ENCODE measurements around the gene VPS41.
"Not testable (repeated sequence)": the region's sequence is repeated elsewhere in the genome, so short reads cannot be mapped to it uniquely, and the experiment has no call there.

VPS41 gene
- total RNA-seq: 76.2 to 86.4 reads per million in 2 donors

GRCh38 chr7:38908759-38909335 is at the start of gene VPS41:
Gene VPS41 (minus strand): TSS chr7:38909191. CDS start chr7:38909174, 17 bp downstream.
- DNase-seq: peak; percentile 21

DNA sequence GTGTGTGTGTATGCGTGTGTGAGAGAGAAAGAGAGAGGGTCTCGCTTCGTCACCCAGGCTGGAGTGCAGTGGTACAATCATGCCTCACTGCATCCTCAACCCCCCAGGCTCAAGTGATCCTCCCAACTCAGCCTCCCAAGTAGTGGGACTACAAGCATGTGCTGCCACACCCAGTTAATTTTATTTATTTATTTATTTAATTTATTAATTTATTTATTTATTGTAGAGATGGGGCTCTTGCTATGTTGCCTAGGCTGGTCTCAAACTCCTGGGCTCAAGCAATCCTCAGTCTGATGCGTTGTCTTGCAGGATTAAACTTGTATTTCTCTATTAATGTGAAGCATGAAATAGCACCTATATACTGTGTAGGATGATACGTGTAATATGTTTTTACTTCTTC is 46.9 kb upstream of the VPS41 start:
- no peak for DNase-seq

GRCh38 chr7:38953971-38954370 is 45.0 kb upstream of the VPS41 start:
- no peak for DNase-seq

DNA sequence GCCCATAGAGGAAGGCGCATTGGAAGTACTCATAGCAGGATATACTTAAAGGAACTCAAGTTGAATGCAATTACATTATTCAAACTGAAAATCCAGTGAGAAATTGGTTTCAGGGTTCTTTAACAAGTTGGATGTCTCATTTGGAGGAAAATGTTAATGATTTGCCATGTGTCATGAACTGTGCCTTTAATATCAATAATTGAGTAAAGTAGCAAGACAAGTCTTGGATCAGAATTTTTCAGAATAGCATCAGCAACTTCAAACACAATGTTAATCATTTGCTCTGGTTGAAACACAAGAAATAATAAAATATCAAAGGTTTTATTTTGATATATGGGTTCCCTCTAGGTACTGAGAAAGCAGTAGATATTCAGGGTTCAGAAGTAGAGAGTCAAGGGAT is 44.2 kb upstream of the VPS41 start:
- DNase-seq: no peak

GRCh38 chr7:38951213-38951612 is 42.2 kb upstream of the VPS41 start:
- no peak for DNase-seq

GRCh38 chr7:38950309-38950708 is 41.3 kb upstream of the VPS41 start:
- DNase-seq: no peak

DNA sequence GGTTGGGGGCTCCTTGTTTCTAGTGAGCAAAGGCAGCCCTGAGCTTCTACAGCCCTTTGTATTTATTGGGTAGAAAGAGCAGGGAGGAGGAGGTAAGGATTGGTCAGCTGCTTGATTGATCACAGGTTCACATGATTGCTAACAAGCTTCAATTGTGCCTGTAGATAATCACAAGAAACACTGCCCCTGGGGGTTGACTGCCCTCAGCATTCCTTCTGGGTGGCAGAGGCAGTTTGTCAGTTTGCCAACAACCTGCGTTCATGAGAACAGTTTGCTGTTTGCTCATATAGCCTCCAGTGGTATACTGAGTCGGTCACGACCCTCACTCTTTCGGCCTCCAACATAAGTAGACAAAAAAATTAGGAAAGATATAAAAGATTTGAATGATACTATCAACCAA is 38.5 kb upstream of the VPS41 start:
- not testable (repeated sequence) for DNase-seq

DNA sequence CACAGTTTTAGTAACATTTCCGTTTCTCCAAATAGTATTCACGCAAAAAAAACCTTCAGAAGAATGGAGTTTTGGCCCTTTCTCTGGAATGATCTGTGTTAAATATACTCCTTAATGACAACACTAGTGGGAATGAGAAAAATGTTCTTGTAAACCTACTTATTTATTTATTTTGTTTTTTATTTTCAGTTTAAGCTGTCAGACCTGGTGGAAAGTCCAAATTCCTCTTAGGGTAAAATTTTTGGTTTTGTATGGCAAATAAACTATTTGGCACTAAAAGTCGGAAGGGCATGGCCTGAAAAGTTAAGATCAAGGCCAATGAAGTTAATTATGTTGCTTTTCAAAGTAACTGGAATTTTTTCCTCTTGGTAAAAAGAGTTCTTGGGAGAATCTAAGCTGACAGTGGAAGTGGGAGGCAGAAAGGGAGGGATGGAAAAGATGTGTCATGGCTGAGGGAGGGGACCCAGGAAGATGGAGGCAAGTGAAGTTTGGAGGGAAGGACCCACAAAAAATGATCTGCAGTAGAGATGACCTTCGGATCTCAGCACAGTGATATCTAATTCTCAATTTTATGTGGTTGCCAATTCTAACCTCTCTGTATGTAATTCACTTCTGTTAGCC is 33.5 kb upstream of the VPS41 start:
- DNase-seq: no peak

DNA sequence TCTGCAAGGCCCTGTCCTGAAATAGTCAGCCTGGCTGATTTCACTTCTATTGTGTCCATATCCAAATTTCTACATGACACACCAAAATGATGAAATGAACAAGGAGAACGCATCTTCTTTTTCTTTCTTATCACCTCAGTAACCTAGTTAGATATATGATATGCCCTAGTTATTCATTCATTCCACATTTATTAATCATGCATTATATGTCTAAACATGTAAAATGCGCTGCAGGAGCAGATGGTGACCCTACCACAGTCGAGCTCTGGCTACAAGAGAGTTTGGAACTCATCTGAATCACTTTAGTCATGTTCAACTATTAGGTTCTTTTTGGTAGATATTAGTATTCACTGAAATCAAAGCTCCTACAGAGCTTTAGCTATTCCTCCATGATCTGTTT is 31.8 kb upstream of the VPS41 start:
- DNase-seq: no peak

DNA sequence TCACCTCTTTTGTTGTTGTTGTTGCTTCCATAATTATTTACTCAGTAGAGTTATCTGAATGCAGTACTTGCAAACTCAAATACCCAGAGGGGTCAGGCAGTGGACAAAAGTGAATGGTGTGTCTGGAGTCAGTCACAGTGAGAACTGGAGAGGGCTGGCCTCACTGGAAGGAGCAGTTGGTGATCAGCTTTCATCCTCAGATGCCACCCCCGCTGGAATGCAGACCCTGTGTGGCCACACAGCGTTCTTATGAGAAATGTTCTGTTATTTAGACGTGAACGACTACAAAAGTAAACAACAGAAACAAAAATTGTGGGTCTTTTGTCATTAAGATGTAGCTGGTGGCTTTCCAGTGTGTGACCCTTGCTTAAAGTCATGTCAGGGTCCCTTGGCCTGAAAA is 29.6 kb upstream of the VPS41 start:
- DNase-seq: no peak

- no peak for DNase-seq
Measured at GRCh38 chr7:38938001-38938485, 29.1 kb upstream of the VPS41 start.

- DNase-seq: no peak
Measured at GRCh38 chr7:38936641-38937040, 27.6 kb upstream of the VPS41 start.

DNA sequence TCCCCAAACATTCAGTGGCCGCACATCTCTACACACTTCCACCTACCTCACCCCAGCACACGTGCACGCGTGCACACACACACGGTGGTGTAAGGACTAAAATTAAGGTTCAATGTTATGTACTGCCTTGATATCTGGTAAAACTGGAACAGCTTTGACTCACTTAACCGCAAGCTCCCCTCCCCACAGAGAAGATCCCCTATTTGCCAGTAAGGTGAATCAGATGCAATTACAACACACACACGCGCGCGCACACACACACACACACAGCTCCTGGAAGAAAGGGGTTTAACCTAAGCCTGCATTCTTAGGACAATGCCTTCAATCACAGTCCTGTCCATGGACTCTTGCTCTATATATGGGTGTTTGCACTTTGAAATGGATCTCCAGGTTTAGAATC is 25.5 kb upstream of the VPS41 start:
- no peak for DNase-seq

GRCh38 chr7:38934051-38934450 is 25.1 kb upstream of the VPS41 start:
- no peak for DNase-seq

- DNase-seq: no peak
Measured at GRCh38 chr7:38932509-38933168, 23.6 kb upstream of the VPS41 start.

GRCh38 chr7:38929460-38930171 is 20.6 kb upstream of the VPS41 start:
- no peak for DNase-seq

- DNase-seq: no peak
Measured at GRCh38 chr7:38928506-38928905, 19.5 kb upstream of the VPS41 start.

- no peak for DNase-seq
Measured at GRCh38 chr7:38927751-38928150, 18.8 kb upstream of the VPS41 start.

DNA sequence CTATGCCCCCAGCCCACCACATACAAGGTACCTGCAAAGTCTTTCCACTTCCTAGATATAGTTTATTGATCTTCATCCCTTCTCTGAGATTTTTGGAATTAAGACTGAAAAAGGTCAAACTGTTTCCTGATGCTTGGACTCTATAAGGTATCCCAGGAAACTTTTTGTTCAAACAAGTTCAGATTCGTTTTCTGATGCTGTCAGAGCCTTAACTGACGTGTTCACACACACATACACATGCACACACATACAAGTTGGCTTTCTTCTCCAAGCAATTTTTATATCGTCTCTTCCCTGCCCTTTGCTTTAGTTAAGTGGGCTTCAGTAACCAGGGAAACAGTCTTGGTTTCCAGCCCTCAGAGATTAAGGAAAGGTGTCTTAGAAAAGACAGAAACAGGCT is 11.7 kb upstream of the VPS41 start:
- DNase-seq: no peak

GRCh38 chr7:38916396-38916795 is 7.4 kb upstream of the VPS41 start:
- DNase-seq: no peak

- no peak for DNase-seq
Measured at GRCh38 chr7:38909870-38910269, 879 bp upstream of the VPS41 start.

GRCh38 chr7:38907766-38908165 is 1.2 kb downstream of the VPS41 start:
- no peak for DNase-seq

DNA sequence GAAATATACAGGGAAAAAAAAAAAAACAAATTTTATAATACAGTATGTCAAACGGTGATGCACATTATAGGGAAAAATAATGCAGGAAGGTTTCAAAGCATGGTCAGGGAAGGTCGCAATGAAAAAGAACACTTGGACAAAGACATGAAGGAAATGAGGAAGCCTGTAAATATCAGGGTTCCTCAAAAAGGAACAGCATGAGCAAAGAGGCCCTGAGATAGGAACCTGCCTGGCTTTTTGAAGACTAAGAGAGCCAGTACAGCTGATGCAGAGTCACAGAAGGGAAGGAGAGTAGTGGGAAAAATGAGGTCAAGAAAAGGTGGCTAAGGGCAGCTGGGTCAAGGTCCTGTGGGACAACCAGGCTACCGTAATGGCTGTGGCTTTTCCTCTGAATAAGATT is 1.9 kb downstream of the VPS41 start:
- no peak for DNase-seq

All from activated gamma-delta T cell (primary cell).